GM23338 (cell line): ENCODE measurements around the gene PID1. TPM values are rescaled to one million over a fixed set of nuclear protein-coding genes. Genes with fewer than 3 reads are reported as not detected.

ENCODE experiments used
- ATAC-seq: fragments of 200-7000 bp; cut with Tn5 transposase; 3 replicates; pipeline ENCODE4 v1.9.1; 2020
- DNase-seq: peaks from one replicate; pipeline ENCODE4 v3.0.0-alpha.2; 2015; ENCODE audit warnings: low spot score
- H2AFZ ChIP-seq: fragments of 200-600 bp; sonication (generic); 2 replicates; pipeline ENCODE4 v1.8.0; 2016; ENCODE audit warnings: antibody characterized with exemption, mild to moderate bottlenecking, moderate library complexity
- H3F3A ChIP-seq: fragments of 200-600 bp; sonication (generic); replicated peaks from 2 replicates; pipeline ENCODE4 v1.8.0; 2017; ENCODE audit warnings: antibody characterized with exemption, mixed run types, low read depth
- H3K27ac ChIP-seq: fragments of 200-600 bp; sonication (generic); 2 replicates; pipeline ENCODE4 v1.6.1; 2016; ENCODE audit warnings: low read depth
- H3K27me3 ChIP-seq: fragments of 200-600 bp; sonication (generic); 2 replicates; pipeline ENCODE4 v1.8.0; 2016; ENCODE audit warnings: mild to moderate bottlenecking, mixed run types, moderate library complexity; ENCODE audit not compliant: insufficient read depth
- H3K36me3 ChIP-seq: fragments of 200-600 bp; sonication (generic); 2 replicates; pipeline ENCODE4 v1.8.0; 2016; ENCODE audit warnings: mild to moderate bottlenecking; ENCODE audit not compliant: insufficient read depth
- H3K4me1 ChIP-seq: fragments of 200-600 bp; sonication (generic); 2 replicates; pipeline ENCODE4 v1.8.0; 2016; ENCODE audit warnings: mild to moderate bottlenecking, moderate library complexity; ENCODE audit not compliant: insufficient read depth
- H3K4me2 ChIP-seq: fragments of 200-600 bp; sonication (generic); 2 replicates; pipeline ENCODE4 v1.7.1; 2017; ENCODE audit warnings: mixed run types
- H3K4me3 ChIP-seq: fragments of 200-600 bp; sonication (generic); 2 replicates; pipeline ENCODE4 v1.6.1; 2016; ENCODE audit warnings: mixed run types
- H3K79me2 ChIP-seq: fragments of 200-600 bp; sonication (generic); replicated peaks from 2 replicates; pipeline ENCODE4 v1.8.0; 2017; ENCODE audit warnings: mild to moderate bottlenecking; ENCODE audit not compliant: insufficient read depth
- H3K9me2 ChIP-seq: fragments of 200-600 bp; sonication (generic); 2 replicates; pipeline ENCODE4 v1.8.0; 2017; ENCODE audit not compliant: insufficient read depth
- H4K20me1 ChIP-seq: fragments of 200-600 bp; sonication (generic); replicated peaks from 2 replicates; pipeline ENCODE4 v1.8.0; 2017; ENCODE audit warnings: mild to moderate bottlenecking; ENCODE audit not compliant: insufficient read depth
- H3K27ac Mint-ChIP-seq: 2 replicates; pipeline ENCODE4 v1.8.0; 2020; ENCODE audit warnings: inconsistent platforms, mild to moderate bottlenecking, moderate library complexity, mixed read lengths
- H3K27me3 Mint-ChIP-seq: 3 replicates; pipeline ENCODE4 v1.8.0; 2022; ENCODE audit warnings: low read depth, mild to moderate bottlenecking, moderate library complexity, mixed read lengths, inconsistent platforms; ENCODE audit not compliant: insufficient read depth, poor library complexity
- H3K36me3 Mint-ChIP-seq: 3 replicates; pipeline ENCODE4 v1.8.0; 2021; ENCODE audit warnings: low read depth, mild to moderate bottlenecking, inconsistent platforms, moderate library complexity, mixed read lengths
- H3K4me1 Mint-ChIP-seq: 3 replicates; pipeline ENCODE4 v1.8.0; 2020; ENCODE audit warnings: mild to moderate bottlenecking, inconsistent platforms, mixed read lengths
- H3K4me3 Mint-ChIP-seq: 3 replicates; pipeline ENCODE4 v1.8.0; 2021; ENCODE audit warnings: moderate library complexity, mild to moderate bottlenecking, inconsistent platforms, mixed read lengths
- H3K9me3 Mint-ChIP-seq: 3 replicates; pipeline ENCODE4 v1.8.0; 2020; ENCODE audit warnings: moderate library complexity, mild to moderate bottlenecking, inconsistent platforms, mixed read lengths
- EZH2 ChIP-seq: fragments of 200-600 bp; sonication (generic); IDR thresholded peaks from one replicate; pipeline ENCODE4 v1.8.0; 2017; ENCODE audit warnings: antibody characterized with exemption, mild to moderate bottlenecking, low read depth; ENCODE audit not compliant: unreplicated experiment
- EZH2phosphoT487 ChIP-seq: fragments of 200-600 bp; sonication (generic); IDR thresholded peaks from one replicate; pipeline ENCODE4 v1.8.1; 2018; ENCODE audit warnings: antibody characterized with exemption; ENCODE audit not compliant: unreplicated experiment
- NANOG ChIP-seq: IDR thresholded peaks from 2 replicates; pipeline ENCODE4 v1.6.1; 2016; ENCODE audit warnings: antibody characterized with exemption, borderline replicate concordance
- STAT1 ChIP-seq: IDR thresholded peaks from one replicate; pipeline ENCODE4 v1.6.1; 2016; ENCODE audit warnings: antibody characterized with exemption; ENCODE audit not compliant: unreplicated experiment
- ZNF462 ChIP-seq: fragments of 250-450 bp; sonication (Bioruptor Pico); IDR thresholded peaks from 2 replicates; pipeline ENCODE4 v1.5.0; 2020; ENCODE audit warnings: mild to moderate bottlenecking, moderate library complexity
- polyA plus RNA-seq: library from polyadenylated mRNA; unstranded; fragments of >200 nt; fragmentation: Nextera tagmentation; extraction: Ambion mirVana; gene quantifications from 2 replicates; pipeline ENCODE4 v1.2.1, GENCODE V29; 2016
- total RNA-seq: library from RNA; depleted of rRNA; stranded (reverse); fragments of >200 nt; shearing (Covaris generic); gene quantifications from 2 replicates; pipeline ENCODE4 v1.2.3, GENCODE V29; 2014
- TF ChIP-seq, protein P1 (sequence below), 2 experiments: fragments of 200-600 bp in 1 of 2; sonication (generic) in 1 of 2; conservative IDR thresholded peaks; 2 replicates each; pipeline versions ENCODE4 v1.5.1 to v1.6.1; 2016 to 2017; ENCODE audit warnings: antibody characterized with exemption in 2 of 2, low read depth in 2 of 2, mild to moderate bottlenecking in 2 of 2, moderate library complexity in 1 of 2

PID1 gene
- total and polyA plus RNA-seq, 2 experiments from 2014 or later: 1.7 to 2.4 TPM

- no peak for TF ChIP-seq ZNF462 (CRISPR knock-in tag)
Observed at GRCh38 chr2:229095472-229095871, 175.6 kb downstream of the PID1 start (continued).

DNA sequence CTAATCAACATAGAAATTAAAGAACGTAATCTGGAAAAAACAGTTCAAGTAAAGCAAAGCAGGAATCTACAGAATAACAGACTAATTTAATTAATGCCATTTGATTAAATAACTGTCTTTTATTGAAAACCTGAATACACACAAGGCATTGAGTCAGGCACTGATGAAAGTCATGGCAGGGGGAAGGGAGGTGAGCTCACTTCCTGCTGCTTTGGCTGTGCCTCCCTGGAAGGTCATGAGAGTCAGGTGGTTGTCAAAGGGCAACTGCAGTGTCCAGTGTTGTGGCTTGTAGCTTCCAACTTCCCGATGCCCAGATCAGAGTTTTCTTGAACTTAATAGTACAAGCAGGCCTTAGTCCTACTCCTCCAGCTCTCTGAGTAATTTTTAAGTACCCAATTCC, 180.9 kb downstream of the PID1 start:
- no peaks in the 10 kb centered on the region for H3K36me3 Mint-ChIP-seq
- Histone ChIP-seq H3K4me1 (peaks cover 17% of the 10 kb centered on the region), H4K20me1 (no peaks in the 10 kb centered on the region), H3K27ac (no peak overlapping the region), H3F3A (no peaks in the 10 kb centered on the region), H3K27me3 (no peaks in the 10 kb centered on the region), H3K4me2 (no peak overlapping the region), H2AFZ (no peak overlapping the region), H3K4me3 (no peak overlapping the region), H3K36me3 (no peaks in the 10 kb centered on the region), H3K79me2 (no peaks in the 10 kb centered on the region), H3K9me2 (no peaks in the 10 kb centered on the region)
- peak overlapping the region; percentile 39 for H3K27ac Mint-ChIP-seq
- H3K4me1 Mint-ChIP-seq: peaks cover 21% of the 10 kb centered on the region
- H3K27me3 Mint-ChIP-seq: peaks cover 2% of the 10 kb centered on the region
- DNase-seq (peak; percentile 9), ATAC-seq (no peak)
- no peaks in the 10 kb centered on the region for H3K9me3 Mint-ChIP-seq
- H3K4me3 Mint-ChIP-seq: no peak overlapping the region
- TF ChIP-seq STAT1 (no peak), NANOG (no peak), ZNF462 (CRISPR knock-in tag) (no peak), EZH2 (no peak), EZH2phosphoT487 (no peak)
- TF ChIP-seq, protein P1, sequence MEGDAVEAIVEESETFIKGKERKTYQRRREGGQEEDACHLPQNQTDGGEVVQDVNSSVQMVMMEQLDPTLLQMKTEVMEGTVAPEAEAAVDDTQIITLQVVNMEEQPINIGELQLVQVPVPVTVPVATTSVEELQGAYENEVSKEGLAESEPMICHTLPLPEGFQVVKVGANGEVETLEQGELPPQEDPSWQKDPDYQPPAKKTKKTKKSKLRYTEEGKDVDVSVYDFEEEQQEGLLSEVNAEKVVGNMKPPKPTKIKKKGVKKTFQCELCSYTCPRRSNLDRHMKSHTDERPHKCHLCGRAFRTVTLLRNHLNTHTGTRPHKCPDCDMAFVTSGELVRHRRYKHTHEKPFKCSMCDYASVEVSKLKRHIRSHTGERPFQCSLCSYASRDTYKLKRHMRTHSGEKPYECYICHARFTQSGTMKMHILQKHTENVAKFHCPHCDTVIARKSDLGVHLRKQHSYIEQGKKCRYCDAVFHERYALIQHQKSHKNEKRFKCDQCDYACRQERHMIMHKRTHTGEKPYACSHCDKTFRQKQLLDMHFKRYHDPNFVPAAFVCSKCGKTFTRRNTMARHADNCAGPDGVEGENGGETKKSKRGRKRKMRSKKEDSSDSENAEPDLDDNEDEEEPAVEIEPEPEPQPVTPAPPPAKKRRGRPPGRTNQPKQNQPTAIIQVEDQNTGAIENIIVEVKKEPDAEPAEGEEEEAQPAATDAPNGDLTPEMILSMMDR (conservative IDR thresholded peaks at IDR 0.05; ENCODE audit: low read depth in 2 of 2): no peak
